T-cell (primary cell): ENCODE measurements around the gene IQSEC3. TPM values are rescaled to one million over a fixed set of nuclear protein-coding genes. Genes with fewer than 3 reads are reported as not detected.

Source experiments
- ATAC-seq, 4 experiments: fragments of 200-7000 bp in 3 of 4; fragments of 150-1000 bp in 1 of 4; cut with Tn5 transposase; replicated peaks in 1 of 4; 1 replicate in 3 of 4; 2 replicates in 1 of 4; pipeline ENCODE4 v1.10.0; 2021; ENCODE audit warnings: moderate library complexity in 3 of 4, mild to moderate bottlenecking in 2 of 4, moderate number of reproducible peaks in 1 of 4
- CTCF ChIA-PET, 2 donors: fragments of 300-600 bp; sonication (Branson Sonifier 250); formaldehyde crosslinking; loops; one replicate each; lab custom pipeline; 2022; ENCODE audit warnings: antibody characterized with exemption in 2 of 2; lab: Charles Lee
- POLR2A ChIA-PET, 2 donors: fragments of 300-600 bp; sonication (Branson Sonifier 250); formaldehyde crosslinking; loops; one replicate each; lab custom pipeline; 2022; ENCODE audit warnings: antibody characterized with exemption in 2 of 2; lab: Charles Lee
- DNase-seq, 35 experiments: peaks; one replicate each; pipeline versions ENCODE4 v3.0.0 to v3.0.0-alpha.2; 2013 to 2023
- H3K27ac ChIP-seq: one replicate; pipeline ENCODE4 v1.5.1; 2013; ENCODE audit warnings: low read length
- H3K27me3 ChIP-seq, 2 experiments: replicated peaks in 1 of 2; 1 replicate in 1 of 2; 2 replicates in 1 of 2; pipeline versions ENCODE4 v1.6.1 to v1.7.0; 2013; ENCODE audit warnings: low read length in 1 of 2, mixed read lengths in 1 of 2; ENCODE audit not compliant: control insufficient read depth in 2 of 2, insufficient read depth in 2 of 2; ENCODE audit errors: extremely low read depth in 1 of 2
- H3K36me3 ChIP-seq, 2 donors: 1 replicate in 1 of 2; 2 replicates in 1 of 2; pipeline versions ENCODE4 v1.6.1 to v1.7.0; 2013; ENCODE audit warnings: low read length in 1 of 2; ENCODE audit not compliant: control insufficient read depth in 2 of 2, insufficient read depth in 1 of 2; ENCODE audit errors: extremely low read depth in 1 of 2
- H3K4me1 ChIP-seq, 2 experiments: 1 replicate in 1 of 2; 2 replicates in 1 of 2; pipeline versions ENCODE4 v1.6.1 to v1.7.0; 2013; ENCODE audit warnings: low read length in 2 of 2, mixed read lengths in 1 of 2; ENCODE audit not compliant: insufficient read depth in 2 of 2, control insufficient read depth in 1 of 2; ENCODE audit errors: extremely low read depth in 1 of 2
- H3K4me3 ChIP-seq, 2 donors: 1 replicate in 1 of 2; 2 replicates in 1 of 2; pipeline versions ENCODE4 v1.5.1 to v1.7.0; 2013; ENCODE audit warnings: mild to moderate bottlenecking in 2 of 2, low read length in 1 of 2, moderate library complexity in 1 of 2; ENCODE audit not compliant: control insufficient read depth in 1 of 2; ENCODE audit errors: extremely low read depth in 1 of 2
- H3K9me3 ChIP-seq: 2 replicates; pipeline ENCODE4 v1.7.0; 2013
- H3K27ac Mint-ChIP-seq, 2 donors: one replicate each; pipeline ENCODE4 v1.8.0; 2020 to 2021; ENCODE audit warnings: mild to moderate bottlenecking in 2 of 2, mixed read lengths in 2 of 2
- H3K27me3 Mint-ChIP-seq, 2 donors: one replicate each; pipeline ENCODE4 v1.8.0; 2021 to 2022; ENCODE audit warnings: mixed read lengths in 2 of 2
- H3K36me3 Mint-ChIP-seq: one replicate; pipeline ENCODE4 v1.8.0; 2021; ENCODE audit warnings: mixed read lengths
- H3K4me1 Mint-ChIP-seq, 3 donors: one replicate each; pipeline ENCODE4 v1.8.0; 2020 to 2022; ENCODE audit warnings: mixed read lengths in 3 of 3, mild to moderate bottlenecking in 1 of 3
- H3K4me3 Mint-ChIP-seq, 3 donors: one replicate each; pipeline ENCODE4 v1.8.0; 2020 to 2022; ENCODE audit warnings: mild to moderate bottlenecking in 3 of 3, mixed read lengths in 3 of 3, moderate library complexity in 3 of 3
- H3K9me3 Mint-ChIP-seq, 3 donors: one replicate each; pipeline ENCODE4 v1.8.0; 2020 to 2022; ENCODE audit warnings: mixed read lengths in 3 of 3
- WGBS: methylation state at CpG from one replicate; pipeline ENCODE4 v1.1.5; 2013; ENCODE audit warnings: missing lambda C conversion rate; ENCODE audit not compliant: insufficient coverage; 5-methylcytosine and 5-hydroxymethylcytosine counted together
- total RNA-seq, 35 experiments: library from RNA in 6 of 35; stranded (reverse) in 6 of 35; fragments of 120-200 nt in 1 of 35; gene quantifications; one replicate each; pipeline versions ENCODE4 v1.2.1 to v1.2.4 and lab custom pipeline; 2013 to 2026

The IQSEC3 gene
- total RNA-seq, 5 donors from 2014 or later (not counting 1 experiment from before 2014, with no cell fraction given) = 0.30 to 7.3 (median 2.9) TPM

- H3K36me3 Mint-ChIP-seq = no peaks in the 10 kb centered on the region
- peaks cover 0 to 5% (median 5%) of the 10 kb centered on the region in 3 donors for H3K4me1 Mint-ChIP-seq
- Histone ChIP-seq H3K9me3 (no peaks in the 10 kb centered on the region), H3K27ac (no peak overlapping the region), H3K4me1 (peaks cover 0 to 6% of the 10 kb centered on the region in 2 experiments), H3K4me3 (peak overlapping the region in 1 of 2 donors; percentile 3), H3K36me3 (no peaks in the 10 kb centered on the region), H3K27me3 (peaks cover 0 to 52% of the 10 kb centered on the region in 2 experiments)
- H3K27ac Mint-ChIP-seq = no peak overlapping the region
- ChIA-PET CTCF (interaction anchor here in 1 of 2 donors (1.1 kb wide), 1 partner anchor 16 kb away, joined by 3 read pairs; no protein-coding TSS in a partner anchor), POLR2A (no interaction called here)
- H3K27me3 Mint-ChIP-seq = peaks cover 27 to 51% of the 10 kb centered on the region in 2 donors
- DNase-seq = peak in 21 of 35 experiments; percentile 4 to 40 (median 15)
- H3K4me3 Mint-ChIP-seq = peak overlapping the region; percentile 53 to 76 (median 75)
- peak; percentile 66 to 77 (median 73) for ATAC-seq
- H3K9me3 Mint-ChIP-seq = no peaks in the 10 kb centered on the region
- WGBS = 16% methylated on average over 47 of the region's 52 CpGs
Measured at GRCh38 chr12:188910-189621, 122.5 kb downstream of the IQSEC3 start.

GRCh38 chr12:189622-189962 lies 123.0 kb downstream of the IQSEC3 start:
- ATAC-seq (no peak), DNase-seq (no peak)
- WGBS = no CpG with 5 or more reads among the region's 6 CpGs
- no peaks in the 10 kb centered on the region for H3K9me3 ChIP-seq
- H3K27me3 ChIP-seq = peaks cover 0 to 54% of the 10 kb centered on the region in 2 experiments
- ChIA-PET CTCF (interaction anchor here in 1 of 2 donors (1.1 kb wide), 1 partner anchor 17 kb away, joined by 3 read pairs; no protein-coding TSS in a partner anchor), POLR2A (no interaction called here)
- H3K4me3 ChIP-seq = no peak overlapping the region
- Mint-ChIP-seq H3K9me3 (no peaks in the 10 kb centered on the region), H3K36me3 (no peaks in the 10 kb centered on the region), H3K27me3 (peaks cover 29 to 53% of the 10 kb centered on the region in 2 donors), H3K4me3 (no peak overlapping the region), H3K4me1 (peaks cover 0 to 5% (median 5%) of the 10 kb centered on the region in 3 donors), H3K27ac (no peak overlapping the region)
- H3K4me1 ChIP-seq = peaks cover 0 to 6% of the 10 kb centered on the region in 2 experiments
- H3K27ac ChIP-seq = no peak overlapping the region
- H3K36me3 ChIP-seq = no peaks in the 10 kb centered on the region

GRCh38 chr12:190881-191280 lies 124.3 kb downstream of the IQSEC3 start:
- H3K9me3 ChIP-seq = no peaks in the 10 kb centered on the region
- DNase-seq (no peak), ATAC-seq (no peak)
- ChIA-PET CTCF (no interaction called here), POLR2A (no interaction called here)
- no peak overlapping the region for H3K27ac ChIP-seq
- H3K4me3 Mint-ChIP-seq = no peak overlapping the region
- H3K4me3 ChIP-seq = no peak overlapping the region
- H3K4me1 ChIP-seq = peaks cover 0 to 6% of the 10 kb centered on the region in 2 experiments
- peaks cover 0 to 52% of the 10 kb centered on the region in 2 experiments for H3K27me3 ChIP-seq
- no peaks in the 10 kb centered on the region for H3K36me3 ChIP-seq
- peaks cover 26 to 49% of the 10 kb centered on the region in 2 donors for H3K27me3 Mint-ChIP-seq
- H3K36me3 Mint-ChIP-seq = no peaks in the 10 kb centered on the region
- peaks cover 0 to 5% (median 5%) of the 10 kb centered on the region in 3 donors for H3K4me1 Mint-ChIP-seq
- no peak overlapping the region for H3K27ac Mint-ChIP-seq
- WGBS = 98% methylated on average over 5 of the region's 8 CpGs
- no peaks in the 10 kb centered on the region for H3K9me3 Mint-ChIP-seq

GRCh38 chr12:191541-191940 lies 125.0 kb downstream of the IQSEC3 start:
- H3K4me3 ChIP-seq = no peak overlapping the region
- WGBS = no CpG with 5 or more reads among the region's 3 CpGs
- DNase-seq (no peak), ATAC-seq (no peak)
- ChIA-PET CTCF (no interaction called here), POLR2A (no interaction called here)
- Mint-ChIP-seq H3K9me3 (no peaks in the 10 kb centered on the region), H3K27ac (no peak overlapping the region), H3K4me3 (no peak overlapping the region), H3K27me3 (peaks cover 26 to 49% of the 10 kb centered on the region in 2 donors), H3K4me1 (peaks cover 0 to 5% (median 5%) of the 10 kb centered on the region in 3 donors), H3K36me3 (no peaks in the 10 kb centered on the region)
- peaks cover 0 to 6% of the 10 kb centered on the region in 2 experiments for H3K4me1 ChIP-seq
- H3K27me3 ChIP-seq = peaks cover 0 to 53% of the 10 kb centered on the region in 2 experiments
- no peaks in the 10 kb centered on the region for H3K9me3 ChIP-seq
- no peak overlapping the region for H3K27ac ChIP-seq
- H3K36me3 ChIP-seq = no peaks in the 10 kb centered on the region

GRCh38 chr12:193261-193660 lies 126.7 kb downstream of the IQSEC3 start:
- H3K27me3 ChIP-seq = peaks cover 0 to 60% of the 10 kb centered on the region in 2 experiments
- no peak overlapping the region for H3K4me3 Mint-ChIP-seq
- H3K4me3 ChIP-seq = no peak overlapping the region
- H3K9me3 Mint-ChIP-seq = peaks cover 0 to 10% (median 4%) of the 10 kb centered on the region in 3 donors
- POLR2A ChIA-PET = no interaction called here
- peaks cover 0 to 6% of the 10 kb centered on the region in 2 experiments for H3K4me1 ChIP-seq
- CTCF ChIA-PET = no interaction called here
- H3K36me3 ChIP-seq = no peaks in the 10 kb centered on the region
- DNase-seq (no peak), ATAC-seq (no peak)
- no peaks in the 10 kb centered on the region for H3K9me3 ChIP-seq
- H3K27me3 Mint-ChIP-seq = peaks cover 30 to 52% of the 10 kb centered on the region in 2 donors
- H3K27ac ChIP-seq = no peak overlapping the region
- peaks cover 0 to 5% (median 5%) of the 10 kb centered on the region in 3 donors for H3K4me1 Mint-ChIP-seq
- WGBS = 67% methylated on average over 10 of the region's 10 CpGs
- H3K27ac Mint-ChIP-seq = no peak overlapping the region
- H3K36me3 Mint-ChIP-seq = no peaks in the 10 kb centered on the region

- peaks cover 30 to 48% of the 10 kb centered on the region in 2 donors for H3K27me3 Mint-ChIP-seq
- peaks cover 0 to 10% (median 4%) of the 10 kb centered on the region in 3 donors for H3K9me3 Mint-ChIP-seq
- peaks cover 0 to 2% (median 0%) of the 10 kb centered on the region in 3 donors for H3K4me1 Mint-ChIP-seq
- H3K9me3 ChIP-seq = no peaks in the 10 kb centered on the region
- ATAC-seq (no peak), DNase-seq (no peak)
- H3K4me3 ChIP-seq = no peak overlapping the region
- H3K4me1 ChIP-seq = peaks cover 0 to 4% of the 10 kb centered on the region in 2 experiments
- H3K27ac Mint-ChIP-seq = no peak overlapping the region
- WGBS = 84% methylated on average over 7 of the region's 7 CpGs
- H3K27me3 ChIP-seq = peaks cover 0 to 60% of the 10 kb centered on the region in 2 experiments
- H3K36me3 ChIP-seq = no peaks in the 10 kb centered on the region
- H3K36me3 Mint-ChIP-seq = no peaks in the 10 kb centered on the region
- ChIA-PET POLR2A (no interaction called here), CTCF (no interaction called here)
- H3K4me3 Mint-ChIP-seq = no peak overlapping the region
- no peak overlapping the region for H3K27ac ChIP-seq
Measured at GRCh38 chr12:194276-194675, 127.7 kb downstream of the IQSEC3 start.
